Activated CD4-positive, CD25-positive, alpha-beta regulatory T cell treated with anti-CD3 and anti-CD28 coated beads, Interleukin-2, amount 50 U/mL, for 16 hours (primary cell): ENCODE measurements around the gene FBH1.
"Not testable (repeated sequence)": the region's sequence is repeated elsewhere in the genome, so short reads cannot be mapped to it uniquely, and the experiment has no call there.

ENCODE experiments used
- DNase-seq: peaks from one replicate; pipeline ENCODE4 v3.0.0-alpha.2; 2020; ENCODE audit warnings: low read depth, low spot score

The FBH1 gene

GRCh38 chr10:5903563-5903962 is 13.5 kb downstream of the FBH1 start:
- DNase-seq: no peak

GRCh38 chr10:5904227-5904626 is 14.2 kb downstream of the FBH1 start:
- DNase-seq: no peak

DNA sequence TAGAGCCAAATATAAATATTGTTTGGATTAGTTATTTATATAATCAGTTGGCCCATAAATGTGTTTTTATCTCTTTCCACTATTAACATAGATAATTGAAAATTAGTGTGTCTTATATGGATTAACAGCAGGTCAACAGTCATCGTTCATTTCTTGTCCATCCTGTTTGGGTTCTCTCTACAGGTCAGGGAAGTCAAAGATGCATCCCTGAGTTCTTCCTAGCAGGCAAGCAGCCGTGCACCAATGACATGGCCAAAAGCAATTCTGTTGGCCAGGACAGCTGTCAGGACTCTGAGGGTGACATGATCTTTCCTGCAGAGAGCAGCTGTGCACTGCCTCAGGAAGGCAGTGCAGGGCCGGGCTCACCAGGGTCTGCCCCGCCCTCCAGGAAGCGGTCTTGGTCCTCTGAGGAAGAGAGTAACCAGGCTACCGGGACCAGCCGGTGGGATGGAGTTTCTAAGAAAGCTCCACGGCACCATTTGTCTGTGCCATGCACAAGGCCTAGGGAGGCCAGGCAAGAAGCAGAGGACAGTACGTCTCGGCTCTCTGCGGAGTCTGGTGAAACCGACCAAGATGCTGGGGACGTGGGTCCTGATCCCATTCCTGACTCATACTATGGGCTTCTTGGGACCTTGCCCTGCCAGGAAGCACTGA is 15.9 kb downstream of the FBH1 start:
- DNase-seq: no peak

DNA sequence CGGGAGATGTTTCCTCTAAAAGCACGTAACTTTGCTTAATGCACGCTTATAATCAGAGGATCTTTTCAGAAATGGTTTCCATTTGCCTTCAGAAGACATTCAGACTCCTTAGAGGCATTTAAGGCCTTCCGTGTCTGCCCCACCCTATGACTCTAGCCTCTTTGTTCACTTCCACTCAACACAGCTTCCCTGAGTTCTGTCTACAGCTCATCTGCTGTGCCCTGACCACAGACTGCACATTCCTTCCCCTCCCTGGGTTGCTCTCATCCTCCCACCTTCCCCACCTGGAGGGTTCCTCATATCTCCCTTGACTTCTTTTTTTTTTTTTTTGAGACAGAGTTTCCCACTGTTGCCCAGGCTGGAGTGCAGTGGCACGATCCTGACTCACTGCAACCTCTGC is 16.6 kb downstream of the FBH1 start:
- no peak for DNase-seq

DNA sequence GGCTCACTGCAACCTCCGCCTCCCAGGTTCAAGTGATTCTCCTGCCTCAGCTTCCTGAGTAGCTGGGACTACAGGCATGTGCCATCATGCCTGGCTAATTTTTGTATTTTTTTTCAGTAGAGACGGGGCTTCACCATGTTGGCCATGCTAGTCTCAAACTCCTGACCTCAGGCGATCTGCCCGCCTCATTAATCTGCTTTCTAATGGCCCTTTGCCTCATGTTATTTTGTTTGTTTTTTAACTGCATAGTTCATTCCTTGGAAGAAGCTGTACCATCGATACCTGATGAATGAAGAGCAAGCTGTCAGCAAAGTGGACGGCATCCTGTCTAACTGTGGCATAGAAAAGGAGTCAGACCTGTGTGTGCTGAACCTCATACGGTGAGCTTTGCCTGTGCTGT is 18.6 kb downstream of the FBH1 start:
- DNase-seq: not testable (repeated sequence)

GRCh38 chr10:5910323-5911100 is 20.5 kb downstream of the FBH1 start:
- DNase-seq: no peak

GRCh38 chr10:5911670-5912069 is 21.6 kb downstream of the FBH1 start:
- DNase-seq: no peak

- no peak for DNase-seq
These were observed 23.7 kb downstream of the FBH1 start for GRCh38 chr10:5913736-5914135.

DNA sequence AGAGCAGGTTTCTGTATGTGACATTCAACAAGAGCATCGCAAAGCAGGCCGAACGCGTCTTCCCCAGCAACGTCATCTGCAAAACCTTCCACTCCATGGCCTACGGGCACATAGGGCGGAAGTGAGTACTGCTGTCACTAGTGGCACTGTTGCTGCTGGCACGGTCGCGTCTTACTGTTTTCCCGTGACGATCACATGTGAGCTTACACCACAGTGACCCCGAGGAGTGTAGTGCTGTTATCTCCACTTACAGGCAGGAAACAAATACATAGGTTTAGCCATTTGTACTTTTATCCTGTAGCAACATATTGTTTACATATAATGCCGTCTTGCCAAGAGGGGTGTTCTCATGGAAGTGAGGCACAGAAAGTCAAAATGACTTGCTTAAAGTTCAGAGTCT is 25.4 kb downstream of the FBH1 start:
- no peak for DNase-seq

DNA sequence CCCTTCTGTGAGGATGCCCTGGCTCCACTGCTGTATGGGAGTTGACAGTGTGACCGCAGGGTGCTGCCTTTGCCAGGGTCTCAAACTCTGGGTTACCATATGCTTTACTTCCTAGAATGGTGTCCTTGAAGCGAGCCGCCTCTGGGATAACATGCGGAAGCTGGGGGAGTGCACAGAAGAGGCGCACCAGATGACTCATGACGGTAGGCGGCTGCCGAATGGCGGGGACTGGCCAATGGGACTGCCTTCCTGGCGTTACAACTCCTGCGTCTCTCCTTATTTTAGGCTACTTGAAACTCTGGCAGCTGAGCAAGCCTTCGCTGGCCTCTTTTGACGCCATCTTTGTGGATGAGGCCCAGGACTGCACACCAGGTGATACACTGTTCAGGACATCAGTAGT is 27.3 kb downstream of the FBH1 start:
- no peak for DNase-seq

DNA sequence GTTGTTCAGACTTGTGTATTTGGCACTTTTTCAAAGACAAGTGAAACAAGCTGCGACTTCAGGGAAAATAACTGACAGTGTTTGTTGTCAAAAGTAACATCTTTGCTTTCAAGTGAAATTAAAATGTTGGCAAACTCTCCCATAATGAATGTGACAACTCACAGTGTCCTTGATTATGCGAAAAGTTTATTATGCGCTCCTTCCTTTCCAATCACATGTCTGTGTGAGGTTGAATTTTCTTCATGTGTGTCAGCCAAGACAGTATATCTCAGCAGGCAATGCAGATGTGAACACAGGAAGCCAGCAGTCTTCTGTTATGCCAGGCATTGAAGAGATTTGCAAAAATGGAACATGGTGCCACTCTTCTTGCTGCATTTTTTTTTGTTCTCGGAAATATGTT is 28.7 kb downstream of the FBH1 start:
- no peak for DNase-seq

DNA sequence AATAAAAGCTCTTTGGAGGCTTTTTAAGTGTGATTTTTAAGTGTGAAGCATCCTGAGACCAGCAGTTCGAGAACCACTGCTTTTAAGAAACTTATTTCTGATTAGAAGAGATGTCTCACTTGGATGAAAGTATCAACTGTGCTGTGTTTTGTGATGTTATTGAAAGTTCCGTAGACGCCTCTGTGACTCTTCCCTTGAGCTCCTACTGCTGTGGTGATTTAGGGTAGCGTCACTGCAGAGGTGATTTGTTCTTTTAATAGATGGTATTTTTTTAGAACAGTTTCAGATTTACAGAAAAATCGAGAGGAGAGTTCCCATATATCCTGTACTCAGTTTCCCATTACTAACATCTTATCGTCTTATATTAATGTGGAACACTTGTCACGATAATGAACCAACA is 29.5 kb downstream of the FBH1 start:
- no peak for DNase-seq

DNA sequence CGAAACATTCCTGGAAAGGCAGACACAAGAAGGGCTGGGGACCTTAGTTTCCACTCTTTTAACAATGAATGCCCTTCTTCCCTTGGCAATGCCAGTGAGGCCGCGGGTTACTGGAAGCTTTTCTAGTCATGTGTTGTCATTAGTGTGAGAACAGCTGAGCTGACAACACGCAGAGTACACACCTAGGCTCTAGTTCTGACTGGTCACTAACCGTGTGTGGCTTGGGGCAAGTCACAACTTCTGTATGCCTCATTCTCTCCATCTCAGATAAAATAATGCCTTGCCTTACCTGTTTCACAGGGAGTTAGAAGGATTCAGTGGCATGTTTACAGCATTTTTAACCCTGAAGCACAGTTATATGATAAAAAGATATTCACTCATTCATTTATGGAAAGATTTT is 31.7 kb downstream of the FBH1 start:
- no peak for DNase-seq

DNA sequence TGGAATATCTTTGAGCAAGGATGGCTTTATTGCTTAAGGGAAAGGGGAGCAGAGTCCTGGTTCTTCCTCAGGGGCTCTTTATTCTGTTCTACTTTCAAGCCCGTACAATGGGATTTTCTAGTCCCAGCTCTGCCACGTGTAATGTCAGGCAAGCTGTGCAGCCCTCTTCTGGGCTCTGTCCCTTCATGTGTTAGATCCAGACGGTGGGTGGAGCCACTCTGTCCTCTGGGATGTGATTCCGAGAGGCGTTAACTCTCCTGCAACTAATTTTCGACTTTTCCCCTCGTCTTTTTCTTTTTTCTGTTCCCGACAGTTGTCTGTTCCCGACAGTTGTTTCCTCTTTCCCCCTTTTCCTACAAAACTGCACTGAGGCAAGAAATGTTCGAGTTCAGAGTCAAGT is 34.8 kb downstream of the FBH1 start:
- DNase-seq: no peak

DNA sequence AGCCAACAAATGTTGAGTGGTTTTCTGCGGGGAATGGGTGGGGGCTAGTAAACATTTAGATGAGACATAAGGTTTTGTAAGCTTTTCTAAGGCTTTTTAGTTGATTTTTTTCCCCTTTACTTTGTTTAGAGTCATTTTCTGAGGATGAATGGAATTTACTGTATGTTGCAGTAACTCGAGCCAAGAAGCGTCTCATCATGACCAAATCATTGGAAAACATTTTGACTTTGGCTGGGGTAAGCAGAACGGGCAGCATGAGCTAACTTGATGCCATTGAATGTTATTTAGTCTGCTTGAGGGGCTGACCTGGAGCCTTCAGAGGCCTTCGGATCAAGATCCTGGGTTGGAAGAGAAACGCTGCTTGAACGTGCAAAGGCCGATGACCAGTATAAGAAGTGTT is 37.3 kb downstream of the FBH1 start:
- DNase-seq: no peak

GRCh38 chr10:5929442-5929841 is 39.4 kb downstream of the FBH1 start:
- no peak for DNase-seq

- DNase-seq: no peak
These were observed 40.2 kb downstream of the FBH1 start for GRCh38 chr10:5930272-5930671.

DNA sequence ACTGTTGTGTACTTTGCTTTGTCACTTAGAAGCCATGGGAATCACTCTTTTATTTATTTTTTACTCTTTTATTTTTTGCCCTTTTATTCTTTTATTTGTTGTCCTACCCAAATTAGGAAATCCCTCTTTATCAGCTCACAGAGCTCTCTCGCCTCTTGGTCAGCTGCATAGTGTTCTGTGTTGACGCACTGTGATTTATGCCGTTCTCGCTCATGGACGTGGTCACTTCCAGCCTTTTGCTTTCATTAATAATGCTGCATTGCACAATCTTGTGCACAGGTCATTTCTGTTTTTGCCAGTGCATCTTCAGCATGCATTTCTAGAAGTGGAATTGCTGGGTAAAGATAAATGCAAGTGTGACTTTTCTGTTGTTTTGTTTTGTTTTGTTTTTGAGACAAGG is 42.3 kb downstream of the FBH1 start:
- no peak for DNase-seq

DNA sequence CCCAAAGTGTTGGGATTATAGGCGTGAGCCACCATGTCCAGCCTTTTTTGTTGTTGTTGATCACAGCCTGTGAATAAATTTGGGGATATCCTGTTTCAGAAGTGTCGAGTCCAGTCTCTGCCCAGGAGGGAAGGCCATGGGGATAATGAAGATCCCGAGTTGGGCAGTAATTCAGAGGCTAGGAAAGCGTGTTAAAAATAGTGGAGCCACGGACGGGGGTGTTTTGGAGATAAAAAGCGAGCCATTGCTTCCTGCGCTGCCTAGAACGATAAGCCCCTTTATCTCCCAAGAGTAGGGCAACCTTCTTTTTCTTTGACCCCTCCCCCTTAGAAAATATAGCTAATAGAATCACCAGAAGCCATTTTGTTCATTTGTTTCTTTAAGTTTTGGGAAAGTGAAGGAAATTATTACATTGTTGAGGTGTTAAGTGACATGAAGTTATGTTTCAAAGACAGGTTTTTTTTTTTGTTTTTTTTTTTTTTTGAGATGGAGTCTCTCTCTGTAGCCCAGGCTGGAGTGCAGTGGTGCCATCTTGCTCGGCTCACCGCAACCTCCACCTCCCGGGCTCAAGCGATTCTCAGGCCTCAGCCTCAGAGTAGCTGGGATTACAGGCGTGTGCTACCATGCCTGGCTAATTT is 44.0 kb downstream of the FBH1 start:
- DNase-seq: no peak

DNA sequence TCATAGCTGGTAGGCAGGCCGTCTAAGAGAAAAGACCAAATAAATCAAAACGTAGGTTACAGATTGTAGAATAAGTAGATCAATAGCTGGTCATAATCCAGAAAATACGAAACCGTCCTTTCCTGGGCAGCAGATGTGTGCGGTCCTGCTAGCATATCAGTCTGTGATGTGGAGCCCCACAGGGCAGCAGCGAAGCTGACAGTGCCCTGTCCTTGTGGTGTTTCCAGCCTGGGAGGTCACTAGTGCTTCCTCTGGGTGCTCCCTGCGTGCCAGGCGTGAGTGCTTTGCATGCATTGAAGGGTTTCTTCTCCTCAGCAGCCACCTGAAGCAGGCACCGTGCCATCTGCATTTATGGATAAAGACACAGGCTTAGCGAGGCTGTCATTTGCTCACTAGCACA is 45.6 kb downstream of the FBH1 start:
- no peak for DNase-seq

DNA sequence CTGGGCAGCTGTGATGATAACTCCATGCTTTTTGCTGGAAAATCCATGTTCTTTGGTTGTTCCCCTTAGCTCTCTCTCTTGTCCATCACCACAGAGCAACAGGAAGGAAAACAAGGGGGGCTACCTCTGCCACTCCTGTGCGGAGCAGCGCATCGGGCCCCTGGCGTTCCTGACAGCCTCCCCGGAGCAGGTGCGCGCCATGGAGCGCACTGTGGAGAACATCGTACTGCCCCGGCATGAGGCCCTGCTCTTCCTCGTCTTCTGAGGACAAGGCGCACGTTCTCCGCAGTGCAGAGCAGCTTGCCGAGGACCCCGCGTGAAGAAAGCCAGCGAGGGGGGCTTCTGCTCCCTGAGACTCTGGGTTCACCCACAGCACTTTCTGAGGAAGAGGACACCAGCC is 47.0 kb downstream of the FBH1 start:
- DNase-seq: no peak

DNA sequence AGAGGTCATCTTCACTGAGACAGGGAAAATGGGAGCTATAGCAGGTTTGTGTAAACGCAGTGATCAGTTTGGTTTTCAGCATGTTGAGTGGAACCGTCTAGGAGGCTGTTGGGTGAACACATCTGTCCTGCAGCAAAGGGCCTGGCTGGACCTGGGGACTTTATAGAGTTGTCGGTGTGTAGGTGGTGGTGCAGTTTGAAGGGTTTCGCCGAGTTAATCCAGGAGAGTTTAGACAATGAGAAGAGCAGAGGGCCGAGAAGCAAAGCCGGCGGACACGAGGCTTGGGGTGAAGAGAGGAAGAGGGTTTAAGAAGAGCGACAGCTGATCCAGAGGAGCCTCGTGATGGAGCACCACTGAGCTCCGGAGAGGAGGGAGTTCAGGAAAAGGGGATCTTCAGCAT is 48.2 kb downstream of the FBH1 start:
- no peak for DNase-seq

DNA sequence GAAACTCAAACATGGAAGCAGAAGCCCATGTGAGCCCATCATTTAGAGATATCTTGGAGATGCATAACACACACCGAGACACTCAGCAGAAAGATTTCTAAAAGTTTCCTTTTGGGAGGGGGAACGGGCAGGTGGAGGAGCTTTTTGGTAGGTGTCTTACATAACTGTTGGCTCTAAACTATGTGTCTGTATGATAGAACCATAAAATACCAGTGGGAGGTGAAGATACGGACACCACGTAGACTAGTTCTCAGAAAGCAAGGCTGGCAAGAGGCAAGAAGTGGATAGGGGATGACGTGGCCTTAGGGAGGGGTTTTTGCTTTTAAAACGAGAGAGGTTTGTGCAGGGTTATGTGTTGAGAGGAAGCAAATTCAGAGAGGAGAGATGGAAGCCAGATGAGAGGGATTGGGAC is 50.8 kb downstream of the FBH1 start:
- no peak for DNase-seq
